CD4-positive, alpha-beta T cell treated with Interleukin-4 for 4 hours (primary cell): Measurements from ENCODE around the gene MYBPC3.

Experiments
- DNase-seq: peaks from one replicate; pipeline ENCODE4 v3.0.0-alpha.2; 2020

Gene MYBPC3

DNA sequence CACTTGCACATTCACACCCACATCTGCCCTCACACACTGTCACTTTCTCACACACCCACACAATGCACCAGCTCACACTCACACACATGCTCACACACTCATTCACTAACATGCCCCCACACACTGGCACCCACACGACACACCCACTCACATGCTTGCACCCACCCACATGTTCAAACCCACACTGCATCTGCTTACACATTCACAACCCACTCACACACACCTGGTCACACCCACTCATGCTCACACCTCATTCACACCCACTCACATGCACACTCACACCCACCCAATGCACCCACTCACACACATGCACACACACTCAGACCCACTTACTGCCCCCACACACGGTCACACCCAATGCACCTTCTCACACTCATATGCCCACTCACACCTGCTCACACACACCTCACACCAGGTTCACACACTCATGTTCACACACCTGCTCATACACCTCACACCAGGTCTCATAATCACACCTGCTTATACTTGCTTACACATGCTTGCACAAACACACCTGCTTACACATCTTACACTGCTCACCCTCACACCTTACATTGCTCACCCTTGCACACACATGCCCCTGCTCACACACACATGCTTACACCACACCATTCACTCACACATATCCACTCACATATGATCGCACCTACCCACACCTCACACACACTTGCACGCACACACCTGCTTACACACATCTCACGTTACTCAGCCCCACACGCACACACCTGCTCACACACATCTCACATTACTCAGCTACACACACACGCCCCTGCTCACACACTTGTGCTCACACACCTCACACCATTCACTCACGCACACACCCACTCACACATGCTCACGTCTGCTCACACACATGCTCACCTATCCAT lies 3.9 kb upstream of the MYBPC3 start:
- DNase-seq: no peak

GRCh38 chr11:47355283-47356128 lies 3.0 kb upstream of the MYBPC3 start:
- no peak for DNase-seq

GRCh38 chr11:47354913-47355282 lies 2.4 kb upstream of the MYBPC3 start:
- DNase-seq: no peak

GRCh38 chr11:47353978-47354774 lies 1.7 kb upstream of the MYBPC3 start:
- no peak for DNase-seq

- no peak for DNase-seq
Observed at GRCh38 chr11:47351156-47352126, 1.1 kb downstream of the MYBPC3 start.

- no peak for DNase-seq
Observed at GRCh38 chr11:47350315-47350714, 2.2 kb downstream of the MYBPC3 start.

GRCh38 chr11:47349521-47350095 lies 2.9 kb downstream of the MYBPC3 start:
- DNase-seq: no peak

- DNase-seq: no peak
Observed at GRCh38 chr11:47348859-47349258, 3.6 kb downstream of the MYBPC3 start.

- no peak for DNase-seq
Observed at GRCh38 chr11:47348131-47348802, 4.2 kb downstream of the MYBPC3 start.

DNA sequence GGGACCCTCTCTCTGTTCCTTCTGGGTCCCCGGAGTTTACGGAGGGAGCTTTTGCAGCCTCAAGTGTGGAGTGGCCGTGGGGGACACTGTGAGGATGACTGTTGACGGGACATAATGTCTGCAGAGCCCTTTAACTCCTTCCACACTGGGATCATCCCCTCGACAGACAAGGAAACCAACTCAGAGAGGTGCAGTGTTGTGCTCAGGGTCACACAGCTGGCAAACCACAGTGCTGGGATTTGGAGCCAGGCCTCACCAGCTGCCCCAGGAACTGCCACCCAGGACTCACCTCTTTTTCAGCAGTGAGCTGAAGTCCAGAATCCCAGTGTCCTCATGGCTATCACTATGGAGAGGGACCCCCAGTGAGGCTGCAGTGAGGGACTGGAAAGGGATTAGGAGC lies 5.4 kb downstream of the MYBPC3 start:
- no peak for DNase-seq

DNA sequence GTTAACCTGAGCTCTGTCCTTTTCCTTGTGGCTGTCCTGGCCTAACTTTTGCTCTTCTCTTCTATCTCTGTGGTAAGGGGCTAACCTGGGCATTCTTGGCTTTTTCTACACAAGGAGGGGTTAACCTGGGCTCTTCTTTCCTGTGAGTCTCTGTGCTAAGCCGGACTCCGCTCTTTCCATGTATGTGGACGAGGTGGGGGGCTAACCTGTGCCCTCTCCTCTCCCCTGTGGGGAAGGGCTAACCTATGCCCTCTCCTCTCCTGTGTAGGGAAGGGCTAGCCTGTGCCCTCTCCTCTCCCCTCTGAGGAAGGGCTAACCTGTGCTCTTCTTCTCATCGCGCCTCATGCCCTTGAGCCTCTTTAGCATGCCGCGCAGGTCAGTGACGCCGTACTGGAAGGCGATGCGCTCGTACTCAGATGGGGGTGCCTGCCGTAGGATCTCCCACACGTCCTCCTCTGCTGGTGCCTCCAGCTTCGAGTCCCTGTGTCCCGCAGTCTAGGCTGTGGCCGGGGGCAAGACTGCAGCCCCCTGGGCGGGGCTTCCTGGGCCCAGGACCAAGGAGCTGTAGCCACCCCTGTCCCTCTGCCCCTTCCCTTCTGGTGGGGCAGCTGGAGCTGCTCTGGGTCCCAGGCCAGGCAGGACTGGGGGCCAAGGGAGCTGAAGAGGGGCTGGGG lies 6.5 kb downstream of the MYBPC3 start:
- no peak for DNase-seq

- no peak for DNase-seq
Observed at GRCh38 chr11:47342854-47343253, 9.6 kb downstream of the MYBPC3 start.

- no peak for DNase-seq
Observed at GRCh38 chr11:47342036-47342803, 10.3 kb downstream of the MYBPC3 start.

DNA sequence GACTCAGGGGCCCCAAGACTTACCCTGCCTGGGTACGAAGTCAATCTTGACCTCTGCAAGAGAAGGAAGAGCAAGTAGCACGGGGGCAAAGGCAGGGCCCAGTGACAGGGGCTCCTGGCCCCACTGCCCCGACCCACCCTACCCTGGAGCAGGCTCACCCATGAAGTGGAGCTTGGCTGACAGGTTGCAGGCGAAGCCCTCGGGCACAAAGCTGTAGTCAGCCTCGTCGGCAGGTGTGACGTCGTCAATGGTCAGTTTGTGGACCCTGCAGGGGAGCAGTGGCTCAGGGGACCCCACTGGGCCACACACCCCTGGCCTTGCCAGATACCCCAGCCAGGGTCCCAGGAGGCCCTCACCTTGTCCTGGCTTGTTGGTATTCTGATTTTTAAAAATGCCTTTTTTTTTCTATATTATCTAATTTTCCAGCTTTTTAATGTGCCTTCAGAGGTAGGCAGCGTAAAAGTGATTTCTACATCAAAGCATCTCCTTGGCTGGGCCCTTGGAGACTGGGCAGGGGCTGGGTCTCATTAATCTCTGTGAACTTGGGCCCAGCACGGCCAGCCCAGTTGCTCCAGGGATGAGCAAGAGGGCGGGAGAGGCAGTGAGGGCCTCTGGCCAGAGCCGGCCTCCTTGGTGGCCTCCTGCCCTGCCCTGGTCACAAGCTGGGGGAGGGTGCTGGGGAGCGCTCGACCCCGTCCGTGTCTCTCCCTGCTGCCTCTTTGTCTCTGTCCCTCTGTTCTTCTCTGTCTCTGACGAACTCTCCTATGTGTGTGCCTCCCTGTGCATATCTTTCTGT lies 11.3 kb downstream of the MYBPC3 start:
- no peak for DNase-seq

DNA sequence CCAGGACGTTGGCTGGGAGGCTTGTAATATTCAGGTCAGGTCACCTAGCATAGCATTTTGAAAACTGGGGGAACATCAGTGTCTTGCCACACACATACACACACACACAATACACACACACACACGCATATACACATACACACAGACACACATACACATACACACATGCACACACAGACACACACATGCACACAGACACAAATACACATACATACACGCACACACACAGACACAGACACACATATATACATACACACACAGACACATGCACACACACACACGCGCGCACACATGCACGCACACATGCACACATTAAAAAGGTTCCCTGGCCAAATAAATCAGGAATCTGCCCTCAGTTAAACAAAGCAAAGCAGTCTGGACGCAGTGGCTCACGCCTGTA lies 12.5 kb downstream of the MYBPC3 start:
- no peak for DNase-seq

DNA sequence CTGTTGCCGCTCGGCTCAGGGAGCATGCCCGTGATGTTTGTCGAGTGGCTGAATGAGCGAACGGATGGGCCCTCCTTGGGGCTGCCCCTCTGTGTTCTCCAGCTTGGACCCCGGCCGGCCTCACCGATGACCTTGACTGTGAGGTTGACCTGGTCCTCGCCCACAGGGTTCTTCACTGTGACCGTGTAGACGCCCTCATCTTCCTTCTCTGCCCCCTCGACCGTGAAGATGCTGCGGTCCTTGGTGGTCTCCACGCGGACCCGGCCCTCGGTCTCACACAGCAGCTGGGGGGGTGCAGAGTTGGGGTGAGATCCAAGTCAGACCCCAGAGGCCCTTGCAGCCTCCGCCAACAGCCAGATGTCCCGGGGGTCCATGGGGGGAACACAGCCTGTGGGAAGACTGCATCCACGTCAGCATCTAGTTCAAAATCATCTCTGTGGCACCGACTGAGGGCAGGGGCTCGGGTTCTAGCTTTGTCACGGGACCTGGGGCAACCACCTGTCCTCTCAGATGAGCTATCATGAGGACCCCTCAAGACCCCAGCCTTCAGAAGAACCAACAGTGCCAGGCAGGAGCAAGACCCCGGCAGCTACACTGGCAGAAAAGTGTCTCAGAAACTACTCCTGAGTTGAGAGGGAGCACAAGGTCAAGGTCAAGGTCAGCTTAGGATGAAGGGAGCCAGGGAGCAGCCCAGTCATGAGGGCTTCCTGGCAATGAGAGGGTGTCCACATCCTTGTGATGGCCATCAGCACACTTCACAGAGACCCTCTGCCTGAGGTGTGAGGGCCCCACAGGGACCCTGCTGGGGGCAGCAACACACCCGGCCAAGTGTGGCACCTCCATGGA lies 13.9 kb downstream of the MYBPC3 start:
- no peak for DNase-seq

GRCh38 chr11:47337229-47337924 lies 15.1 kb downstream of the MYBPC3 start:
- DNase-seq: no peak
